GM21619 (cell line): ENCODE results near the gene PANK4.

ENCODE experiments used
- ATAC-seq: cut with Tn5 transposase; IDR thresholded peaks from one replicate; pipeline ENCODE4 v1.9.1; 2021; ENCODE audit not compliant: unreplicated experiment

PANK4 gene

GRCh38 chr1:2480236-2480985 lies 46.0 kb downstream of the PANK4 start:
- no peak for ATAC-seq

GRCh38 chr1:2479618-2480017 lies 46.8 kb downstream of the PANK4 start:
- ATAC-seq, result no peak

- ATAC-seq, result no peak
These were observed 47.2 kb downstream of the PANK4 start for GRCh38 chr1:2479186-2479585.

- ATAC-seq, result no peak
These were observed 48.5 kb downstream of the PANK4 start for GRCh38 chr1:2477791-2478499.

GRCh38 chr1:2477309-2477708 lies 49.1 kb downstream of the PANK4 start:
- ATAC-seq, result no peak

- no peak for ATAC-seq
These were observed 50.1 kb downstream of the PANK4 start, which contains the start of gene PLCH2 for GRCh38 chr1:2476061-2476999. Gene PLCH2, plus strand, starts transcription at chr1:2476289. Its CDS starts 300 bp downstream, at chr1:2476589.

GRCh38 chr1:2475571-2475970 lies 50.8 kb downstream of the PANK4 start:
- ATAC-seq, result no peak

GRCh38 chr1:2474933-2475371 lies 51.4 kb downstream of the PANK4 start:
- ATAC-seq, result no peak

- ATAC-seq, result no peak
These were observed 52.1 kb downstream of the PANK4 start for GRCh38 chr1:2474104-2474844.

GRCh38 chr1:2473198-2473597 lies 53.2 kb downstream of the PANK4 start:
- ATAC-seq, result no peak

- ATAC-seq, result no peak
These were observed 53.7 kb downstream of the PANK4 start for GRCh38 chr1:2472561-2473177.

- no peak for ATAC-seq
These were observed 54.3 kb downstream of the PANK4 start for GRCh38 chr1:2472109-2472508.

GRCh38 chr1:2471587-2472001 lies 54.8 kb downstream of the PANK4 start:
- no peak for ATAC-seq

GRCh38 chr1:2471159-2471471 lies 55.3 kb downstream of the PANK4 start:
- ATAC-seq, result no peak

- ATAC-seq, result no peak
These were observed 55.9 kb downstream of the PANK4 start for GRCh38 chr1:2470290-2471158.

GRCh38 chr1:2469103-2469940 lies 57.1 kb downstream of the PANK4 start:
- ATAC-seq, result no peak

GRCh38 chr1:2468540-2468939 lies 57.9 kb downstream of the PANK4 start:
- no peak for ATAC-seq

- ATAC-seq, result no peak
These were observed 58.3 kb downstream of the PANK4 start for GRCh38 chr1:2468041-2468472.
